NCI-H2107 treated with DMSO at 0.1 percent for 48 hours (cell line): ENCODE data around the gene ULK1.

Experiments
- DNase-seq: peaks from one replicate; lab custom pipeline; 2025; ENCODE audit not compliant: unreplicated experiment; lab: John Stamatoyannopoulos, UW

Gene ULK1

GRCh38 chr12:131894313-131894860 is at the start of gene ULK1:
Gene ULK1, plus strand, starts transcription at chr12:131894622. Its CDS starts 380 bp downstream, at chr12:131895002.
- DNase-seq = peak; percentile 43

- DNase-seq = no peak
Observed at GRCh38 chr12:131844656-131845055, 49.8 kb upstream of the ULK1 start.

DNA sequence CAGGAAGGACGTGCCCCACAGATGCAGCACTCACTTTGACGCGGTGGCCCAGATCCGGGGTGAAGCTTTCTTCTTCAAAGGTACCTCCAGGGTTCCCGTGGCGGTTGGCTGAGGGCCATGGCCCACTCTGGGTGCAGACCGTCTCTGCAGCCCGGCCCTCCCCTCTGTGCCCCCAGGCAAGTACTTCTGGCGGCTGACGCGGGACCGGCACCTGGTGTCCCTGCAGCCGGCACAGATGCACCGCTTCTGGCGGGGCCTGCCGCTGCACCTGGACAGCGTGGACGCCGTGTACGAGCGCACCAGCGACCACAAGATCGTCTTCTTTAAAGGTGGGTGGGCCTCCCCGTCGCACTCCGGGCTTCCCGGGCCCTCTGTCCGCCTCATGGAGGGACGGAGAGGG is 49.3 kb upstream of the ULK1 start:
- DNase-seq = no peak

- no peak for DNase-seq
Observed at GRCh38 chr12:131847456-131847855, 47.0 kb upstream of the ULK1 start.

DNA sequence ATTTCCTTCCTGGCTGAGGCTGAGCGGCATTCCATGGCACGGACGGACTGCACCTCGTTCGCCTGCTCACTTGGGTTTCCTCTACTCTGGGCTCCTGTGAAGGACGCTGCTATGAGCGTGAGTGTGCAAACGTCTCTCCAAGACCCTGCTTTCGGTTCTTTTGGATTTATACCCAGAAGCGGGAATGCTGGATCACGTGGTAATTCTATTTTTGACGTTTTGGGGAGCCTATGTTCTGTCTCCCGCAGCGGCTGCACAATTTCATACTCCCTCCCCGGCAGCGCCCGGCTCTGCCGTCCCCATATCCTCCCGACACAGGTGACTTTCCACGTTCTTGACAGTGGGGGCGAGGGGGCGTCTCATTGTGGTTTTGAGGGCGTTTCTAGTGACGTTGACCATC is 45.7 kb upstream of the ULK1 start:
- no peak for DNase-seq

DNA sequence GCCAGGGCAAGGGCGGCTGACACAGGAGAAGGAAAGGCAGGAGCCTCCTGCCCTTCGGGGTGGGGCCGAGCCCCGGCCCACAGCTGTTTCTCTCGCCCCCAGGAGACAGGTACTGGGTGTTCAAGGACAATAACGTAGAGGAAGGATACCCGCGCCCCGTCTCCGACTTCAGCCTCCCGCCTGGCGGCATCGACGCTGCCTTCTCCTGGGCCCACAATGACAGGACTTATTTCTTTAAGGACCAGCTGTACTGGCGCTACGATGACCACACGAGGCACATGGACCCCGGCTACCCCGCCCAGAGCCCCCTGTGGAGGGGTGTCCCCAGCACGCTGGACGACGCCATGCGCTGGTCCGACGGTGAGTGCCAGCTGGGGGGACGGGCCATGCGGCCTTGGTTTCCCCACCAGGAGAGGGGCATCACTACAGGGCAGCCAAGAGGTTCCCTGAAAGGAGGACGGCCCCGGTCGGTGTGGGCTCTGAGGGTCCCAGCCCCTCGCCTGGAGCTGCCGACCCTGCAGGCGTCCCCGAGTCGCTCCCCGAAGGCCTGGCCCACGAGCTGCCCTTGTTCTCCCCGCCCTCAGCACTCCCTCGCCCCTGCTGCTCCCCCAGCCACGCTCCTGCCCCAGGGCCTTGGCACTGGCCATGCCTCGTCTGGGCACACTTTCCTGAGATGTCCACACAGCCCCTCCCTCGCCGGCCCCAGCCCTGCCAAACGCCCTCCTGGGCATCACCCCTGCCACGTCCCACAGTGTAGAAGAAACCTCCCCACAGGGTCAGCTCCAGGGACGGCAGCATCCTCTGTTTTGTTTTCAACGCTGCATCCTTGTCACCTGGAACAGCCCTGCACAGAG is 44.5 kb upstream of the ULK1 start:
- DNase-seq = no peak

DNA sequence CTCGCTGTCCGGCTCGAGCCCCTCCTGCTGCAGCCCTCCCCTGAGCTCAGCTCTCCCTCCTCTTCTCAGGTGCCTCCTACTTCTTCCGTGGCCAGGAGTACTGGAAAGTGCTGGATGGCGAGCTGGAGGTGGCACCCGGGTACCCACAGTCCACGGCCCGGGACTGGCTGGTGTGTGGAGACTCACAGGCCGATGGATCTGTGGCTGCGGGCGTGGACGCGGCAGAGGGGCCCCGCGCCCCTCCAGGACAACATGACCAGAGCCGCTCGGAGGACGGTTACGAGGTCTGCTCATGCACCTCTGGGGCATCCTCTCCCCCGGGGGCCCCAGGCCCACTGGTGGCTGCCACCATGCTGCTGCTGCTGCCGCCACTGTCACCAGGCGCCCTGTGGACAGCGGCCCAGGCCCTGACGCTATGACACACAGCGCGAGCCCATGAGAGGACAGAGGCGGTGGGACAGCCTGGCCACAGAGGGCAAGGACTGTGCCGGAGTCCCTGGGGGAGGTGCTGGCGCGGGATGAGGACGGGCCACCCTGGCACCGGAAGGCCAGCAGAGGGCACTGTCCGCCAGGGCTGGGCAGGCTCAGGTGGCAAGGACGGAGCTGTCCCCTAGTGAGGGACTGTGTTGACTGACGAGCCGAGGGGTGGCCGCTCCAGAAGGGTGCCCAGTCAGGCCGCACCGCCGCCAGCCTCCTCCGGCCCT is 43.4 kb upstream of the ULK1 start:
- no peak for DNase-seq

GRCh38 chr12:131851741-131852550 is 42.5 kb upstream of the ULK1 start:
- no peak for DNase-seq

- DNase-seq = no peak
Observed at GRCh38 chr12:131852551-131853299, 41.7 kb upstream of the ULK1 start.

GRCh38 chr12:131853832-131854797 is 40.3 kb upstream of the ULK1 start:
- no peak for DNase-seq

DNA sequence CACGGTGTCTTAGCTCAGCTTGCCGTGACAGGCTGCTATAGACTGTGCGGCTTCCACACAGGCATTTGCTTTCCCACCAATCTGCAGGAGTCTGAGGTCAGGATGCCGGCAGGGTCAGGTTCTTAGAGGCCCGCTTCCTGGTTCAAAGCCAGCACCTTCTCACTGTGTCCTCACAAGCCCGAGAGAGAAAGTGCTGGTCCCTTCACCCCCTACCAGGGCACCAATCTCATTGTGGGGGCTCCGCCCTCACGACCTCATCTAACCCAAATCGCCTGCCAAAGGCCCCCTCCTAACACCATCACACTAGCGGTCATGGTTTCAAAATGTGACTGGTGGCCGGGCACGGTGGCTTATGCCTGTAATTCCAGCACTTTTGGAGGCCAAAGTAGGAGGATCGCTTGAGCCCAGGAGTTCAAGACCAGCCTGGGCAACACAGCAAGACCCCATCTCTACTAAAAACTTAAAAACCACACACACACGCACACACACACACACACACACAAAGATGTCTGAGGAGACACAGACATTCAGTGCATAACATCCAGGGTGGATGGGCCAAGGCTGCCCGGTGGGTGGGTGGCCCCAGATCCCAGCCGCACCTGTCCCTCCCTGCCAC is 39.5 kb upstream of the ULK1 start:
- no peak for DNase-seq

GRCh38 chr12:131855521-131856142 is 38.8 kb upstream of the ULK1 start:
- no peak for DNase-seq

- DNase-seq = no peak
Observed at GRCh38 chr12:131856366-131857097, 37.9 kb upstream of the ULK1 start.

DNA sequence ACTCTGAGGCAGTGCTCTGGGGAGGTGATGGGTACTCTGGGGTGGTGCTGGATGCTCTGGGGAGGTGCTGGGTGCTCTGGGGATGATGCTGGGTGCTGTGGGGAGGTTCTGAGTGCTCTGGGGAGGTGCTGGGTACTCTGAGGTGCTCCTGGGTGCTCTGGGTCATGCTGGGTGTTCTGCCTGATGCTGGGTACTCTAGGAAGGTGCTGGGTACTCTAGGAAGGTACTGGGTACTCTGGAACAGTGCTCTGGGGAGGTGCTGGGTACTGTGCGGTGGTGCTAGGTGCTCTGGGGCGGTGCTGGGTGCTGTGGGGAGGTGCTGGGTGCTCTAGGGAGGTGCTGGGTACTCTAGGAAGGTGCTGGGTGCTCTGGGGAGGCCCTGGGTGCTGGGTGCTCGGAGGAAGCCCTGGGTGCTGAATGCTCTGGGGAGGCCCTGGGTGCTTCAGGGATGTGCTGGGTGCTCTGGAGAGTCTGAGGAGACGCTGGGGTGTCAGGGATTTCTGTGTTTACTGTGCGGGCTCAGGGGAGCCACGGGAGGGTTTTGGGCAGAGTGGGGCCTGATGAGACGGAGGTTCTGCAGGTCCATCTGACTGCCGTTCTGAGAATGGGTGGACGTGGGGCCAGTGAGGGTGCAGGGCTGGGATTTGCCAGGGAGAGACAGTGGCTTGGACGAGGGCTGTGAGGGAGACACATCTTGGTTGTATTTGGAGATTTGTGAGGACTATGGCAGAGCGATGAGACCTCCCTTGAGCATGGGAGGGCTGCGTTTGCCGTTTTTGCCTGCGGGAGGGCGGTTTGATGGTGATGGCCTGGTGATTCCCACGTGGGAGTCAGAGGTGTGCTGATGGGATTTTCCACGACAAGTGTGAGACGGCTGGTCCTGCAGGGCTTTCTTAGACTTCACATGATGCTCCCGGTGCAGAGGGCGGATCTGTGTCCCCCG is 36.2 kb upstream of the ULK1 start:
- no peak for DNase-seq

DNA sequence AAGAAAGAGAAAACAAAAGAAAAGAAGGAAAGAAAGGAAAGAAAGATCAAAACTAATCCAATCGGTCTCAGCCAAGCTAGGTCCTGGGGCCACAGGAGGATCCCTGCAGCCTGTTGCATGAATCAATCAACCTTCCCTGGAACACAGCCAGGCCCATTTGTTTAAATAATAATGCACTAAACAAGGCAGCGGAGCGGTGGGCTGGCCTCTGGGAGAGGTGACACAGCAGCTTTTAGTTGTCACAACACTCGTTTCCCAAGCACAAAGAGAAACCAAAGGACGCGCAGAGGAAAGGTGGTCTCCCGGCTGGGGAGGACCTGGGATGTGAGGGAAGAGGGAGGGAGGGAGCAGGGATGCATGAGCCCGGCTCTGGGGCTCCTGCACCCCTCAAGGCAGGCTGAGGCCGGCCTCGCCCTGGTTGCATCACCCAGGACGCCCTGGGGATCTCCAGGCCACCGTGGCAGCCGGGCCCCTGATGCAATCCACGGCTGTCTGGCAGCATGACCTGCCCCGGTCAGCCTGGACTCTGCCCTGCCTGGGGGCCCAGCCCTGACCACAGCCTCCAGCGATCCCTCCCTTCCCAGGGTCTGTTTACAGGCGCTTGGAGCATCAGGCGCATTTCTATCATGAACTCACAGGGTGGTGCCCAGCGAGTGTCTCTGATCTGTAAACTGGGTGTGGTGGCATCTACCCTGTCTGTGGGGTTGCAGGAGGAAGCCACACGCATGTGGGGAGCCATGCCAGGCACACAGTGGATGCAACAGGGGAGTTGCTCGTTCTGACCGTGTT is 33.8 kb upstream of the ULK1 start:
- peak; percentile 72 for DNase-seq
